Loucy (cell line): ENCODE data around the gene PRLHR.
A peak's percentile ranks its signal among the peaks of the same experiment; 100 is the strongest.

ENCODE experiments used
- H2AFZ ChIP-seq: fragments of 200-600 bp; sonication (generic); 2 replicates; pipeline ENCODE4 v1.6.0; 2016; ENCODE audit warnings: antibody characterized with exemption, mild to moderate bottlenecking, low read length, moderate library complexity
- H3F3A ChIP-seq: fragments of 200-600 bp; 2 replicates; pipeline ENCODE4 v1.6.0; 2016; ENCODE audit warnings: antibody characterized with exemption, low read depth, mild to moderate bottlenecking
- H3K27me3 ChIP-seq: fragments of 200-600 bp; sonication (generic); 2 replicates; pipeline ENCODE4 v1.6.1; 2014; ENCODE audit warnings: low read length, mild to moderate bottlenecking; ENCODE audit not compliant: insufficient read depth, poor library complexity, severe bottlenecking
- H3K36me3 ChIP-seq: fragments of 200-600 bp; sonication (generic); 2 replicates; pipeline ENCODE4 v1.6.1; 2016; ENCODE audit warnings: low read length; ENCODE audit not compliant: insufficient read depth
- H3K4me1 ChIP-seq: fragments of 200-600 bp; sonication (generic); 2 replicates; pipeline ENCODE4 v1.5.1; 2014; ENCODE audit warnings: low read length, mild to moderate bottlenecking; ENCODE audit not compliant: insufficient read depth, poor library complexity, severe bottlenecking
- H3K4me2 ChIP-seq: fragments of 200-600 bp; sonication (generic); 2 replicates; pipeline ENCODE4 v1.6.0; 2014; ENCODE audit warnings: antibody characterized with exemption, low read length, low read depth, mild to moderate bottlenecking; ENCODE audit not compliant: poor library complexity, severe bottlenecking
- H3K4me3 ChIP-seq: fragments of 200-600 bp; sonication (generic); 2 replicates; pipeline ENCODE4 v1.5.1; 2014; ENCODE audit warnings: low read length, mild to moderate bottlenecking, mixed read lengths; ENCODE audit not compliant: poor library complexity, severe bottlenecking
- H3K79me2 ChIP-seq: fragments of 200-600 bp; sonication (generic); 2 replicates; pipeline ENCODE4 v1.6.1; 2014; ENCODE audit warnings: low read length; ENCODE audit not compliant: insufficient read depth
- H3K9ac ChIP-seq: fragments of 200-600 bp; sonication (generic); 2 replicates; pipeline ENCODE4 v1.6.0; 2014; ENCODE audit warnings: mild to moderate bottlenecking, low read depth, low read length, moderate library complexity; ENCODE audit not compliant: poor library complexity, severe bottlenecking
- H3K9me2 ChIP-seq: fragments of 200-600 bp; sonication (generic); replicated peaks from 2 replicates; pipeline ENCODE4 v1.6.1; 2016; ENCODE audit warnings: low read depth, low read length, mixed read lengths
- H3K9me3 ChIP-seq: fragments of 200-600 bp; sonication (generic); 2 replicates; pipeline ENCODE4 v1.6.1; 2014; ENCODE audit warnings: mild to moderate bottlenecking, antibody characterized with exemption, low read length, low read depth; ENCODE audit not compliant: insufficient read depth
- H4K20me1 ChIP-seq: fragments of 200-600 bp; sonication (generic); 2 replicates; pipeline ENCODE4 v1.6.0; 2014; ENCODE audit warnings: antibody characterized with exemption, low read length, mild to moderate bottlenecking; ENCODE audit not compliant: insufficient read depth, poor library complexity, severe bottlenecking
- EZH2phosphoT487 ChIP-seq: fragments of 200-600 bp; IDR thresholded peaks from 2 replicates; pipeline ENCODE4 v1.6.1; 2018; ENCODE audit warnings: antibody characterized with exemption, mild to moderate bottlenecking, moderate library complexity, borderline replicate concordance
- TF ChIP-seq, protein P1 (sequence below): fragments of 200-600 bp; sonication (generic); conservative IDR thresholded peaks from 2 replicates; pipeline ENCODE4 v1.5.1; 2014; ENCODE audit warnings: mild to moderate bottlenecking, antibody characterized with exemption, low read length

PRLHR gene

GRCh38 chr10:118566911-118567310 is 28.5 kb downstream of the PRLHR start:
- no peak overlapping the region for H3K9ac ChIP-seq
- H3K9me3 ChIP-seq = no peaks in the 10 kb centered on the region
- TF ChIP-seq, protein P1, sequence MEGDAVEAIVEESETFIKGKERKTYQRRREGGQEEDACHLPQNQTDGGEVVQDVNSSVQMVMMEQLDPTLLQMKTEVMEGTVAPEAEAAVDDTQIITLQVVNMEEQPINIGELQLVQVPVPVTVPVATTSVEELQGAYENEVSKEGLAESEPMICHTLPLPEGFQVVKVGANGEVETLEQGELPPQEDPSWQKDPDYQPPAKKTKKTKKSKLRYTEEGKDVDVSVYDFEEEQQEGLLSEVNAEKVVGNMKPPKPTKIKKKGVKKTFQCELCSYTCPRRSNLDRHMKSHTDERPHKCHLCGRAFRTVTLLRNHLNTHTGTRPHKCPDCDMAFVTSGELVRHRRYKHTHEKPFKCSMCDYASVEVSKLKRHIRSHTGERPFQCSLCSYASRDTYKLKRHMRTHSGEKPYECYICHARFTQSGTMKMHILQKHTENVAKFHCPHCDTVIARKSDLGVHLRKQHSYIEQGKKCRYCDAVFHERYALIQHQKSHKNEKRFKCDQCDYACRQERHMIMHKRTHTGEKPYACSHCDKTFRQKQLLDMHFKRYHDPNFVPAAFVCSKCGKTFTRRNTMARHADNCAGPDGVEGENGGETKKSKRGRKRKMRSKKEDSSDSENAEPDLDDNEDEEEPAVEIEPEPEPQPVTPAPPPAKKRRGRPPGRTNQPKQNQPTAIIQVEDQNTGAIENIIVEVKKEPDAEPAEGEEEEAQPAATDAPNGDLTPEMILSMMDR = no peak
- TF ChIP-seq EZH2phosphoT487 = no peak
- H3K79me2 ChIP-seq = no peaks in the 10 kb centered on the region
- H3K4me3 ChIP-seq = no peak overlapping the region
- no peaks in the 10 kb centered on the region for H3K4me1 ChIP-seq
- H3K4me2 ChIP-seq = no peak overlapping the region
- H3K9me2 ChIP-seq = no peaks in the 10 kb centered on the region
- no peaks in the 10 kb centered on the region for H3K27me3 ChIP-seq
- no peaks in the 10 kb centered on the region for H4K20me1 ChIP-seq
- no peaks in the 10 kb centered on the region for H3F3A ChIP-seq
- H2AFZ ChIP-seq = no peak overlapping the region
- H3K36me3 ChIP-seq = no peaks in the 10 kb centered on the region

GRCh38 chr10:118565301-118566075 is 30.0 kb downstream of the PRLHR start:
- H4K20me1 ChIP-seq = no peaks in the 10 kb centered on the region
- TF ChIP-seq, protein P1 = no peak
- no peak for TF ChIP-seq EZH2phosphoT487
- H2AFZ ChIP-seq = no peak overlapping the region
- H3K79me2 ChIP-seq = no peaks in the 10 kb centered on the region
- H3K4me3 ChIP-seq = no peak overlapping the region
- H3K9me3 ChIP-seq = no peaks in the 10 kb centered on the region
- H3K9me2 ChIP-seq = no peaks in the 10 kb centered on the region
- no peaks in the 10 kb centered on the region for H3K36me3 ChIP-seq
- no peaks in the 10 kb centered on the region for H3F3A ChIP-seq
- no peaks in the 10 kb centered on the region for H3K4me1 ChIP-seq
- H3K9ac ChIP-seq = no peak overlapping the region
- no peak overlapping the region for H3K4me2 ChIP-seq
- no peaks in the 10 kb centered on the region for H3K27me3 ChIP-seq

- Histone ChIP-seq H3K79me2 (no peaks in the 10 kb centered on the region), H3K36me3 (no peaks in the 10 kb centered on the region), H3K27me3 (no peaks in the 10 kb centered on the region), H2AFZ (no peak overlapping the region), H3K4me1 (no peaks in the 10 kb centered on the region), H3K9ac (no peak overlapping the region), H3K9me3 (no peaks in the 10 kb centered on the region), H3K4me3 (no peak overlapping the region), H4K20me1 (no peaks in the 10 kb centered on the region), H3K9me2 (no peaks in the 10 kb centered on the region), H3F3A (no peaks in the 10 kb centered on the region), H3K4me2 (no peak overlapping the region)
- TF ChIP-seq, protein P1 = 0 out of 2 replicates have a peak, but pooled peaks have one; percentile 10
- TF ChIP-seq EZH2phosphoT487 = no peak
Observed at GRCh38 chr10:118564652-118565051, 30.8 kb downstream of the PRLHR start.
